H1 (cell line): ENCODE data around the gene KCTD19.

Experiments used
- SP1 ChIP-seq: IDR thresholded peaks from 2 replicates; pipeline ENCODE4 v1.6.1; 2011; ENCODE audit warnings: low read depth, low read length
- TF ChIP-seq, protein P1 (sequence below), 3 experiments: IDR thresholded peaks; 1 replicate in 2 of 3; 2 replicates in 1 of 3; pipeline versions ENCODE4 v1.5.1 to v1.6.1; 2011; ENCODE audit warnings: low read length in 3 of 3, mild to moderate bottlenecking in 3 of 3, inconsistent platforms in 2 of 3, low read depth in 1 of 3, moderate library complexity in 1 of 3; ENCODE audit not compliant: insufficient read depth in 1 of 3; ENCODE audit errors: control extremely low read depth in 1 of 3
- TF ChIP-seq, protein P2 (sequence below): IDR thresholded peaks from 2 replicates; pipeline ENCODE4 v1.6.1; 2011; ENCODE audit warnings: low read length, improper control_type of control experiment
- TF ChIP-seq, protein P3 (sequence below): IDR thresholded peaks from 2 replicates; pipeline ENCODE4 v1.6.1; 2012; ENCODE audit warnings: inconsistent platforms

DNA sequence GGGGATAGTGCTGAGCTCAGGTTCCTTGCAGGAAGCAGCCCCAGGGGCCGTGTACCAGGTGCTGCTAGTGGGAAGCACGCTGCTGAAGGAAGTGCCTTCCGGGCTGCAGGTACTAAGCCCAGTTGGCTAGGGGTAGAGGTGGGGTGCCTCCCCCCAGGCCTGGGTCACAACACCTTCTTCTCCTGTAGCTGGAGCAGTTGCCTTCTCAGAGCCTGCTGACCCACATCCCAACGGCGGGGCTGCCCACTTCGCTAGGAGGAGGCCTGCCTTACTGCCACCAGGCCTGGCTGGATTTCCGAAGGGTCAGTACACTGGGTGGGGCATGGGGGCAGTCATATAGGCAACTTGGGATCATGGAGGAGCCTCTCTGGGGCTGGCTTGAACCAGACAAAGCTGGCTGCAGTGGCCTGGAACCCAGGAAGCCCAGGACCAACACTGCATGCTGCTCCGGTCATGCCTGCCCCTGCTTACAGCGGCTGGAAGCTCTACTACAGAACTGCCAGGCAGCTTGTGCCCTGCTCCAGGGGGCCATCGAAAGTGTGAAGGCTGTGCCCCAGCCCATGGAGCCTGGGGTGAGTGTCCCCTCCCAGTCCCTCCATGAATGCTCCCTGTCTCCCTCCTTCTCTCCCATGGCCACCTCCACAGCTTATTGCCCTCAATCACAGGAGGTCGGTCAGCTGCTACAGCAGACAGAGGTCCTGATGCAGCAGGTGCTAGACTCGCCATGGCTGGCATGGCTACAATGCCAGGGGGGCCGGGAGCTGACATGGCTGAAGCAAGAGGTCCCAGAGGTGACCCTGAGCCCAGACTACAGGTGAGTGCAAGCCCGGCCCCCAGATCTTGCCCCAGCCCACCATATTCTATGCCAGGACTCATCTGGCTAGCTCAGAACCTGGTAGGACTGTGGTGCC, 44.8 kb downstream of the KCTD19 start:
- TF ChIP-seq, protein P1, sequence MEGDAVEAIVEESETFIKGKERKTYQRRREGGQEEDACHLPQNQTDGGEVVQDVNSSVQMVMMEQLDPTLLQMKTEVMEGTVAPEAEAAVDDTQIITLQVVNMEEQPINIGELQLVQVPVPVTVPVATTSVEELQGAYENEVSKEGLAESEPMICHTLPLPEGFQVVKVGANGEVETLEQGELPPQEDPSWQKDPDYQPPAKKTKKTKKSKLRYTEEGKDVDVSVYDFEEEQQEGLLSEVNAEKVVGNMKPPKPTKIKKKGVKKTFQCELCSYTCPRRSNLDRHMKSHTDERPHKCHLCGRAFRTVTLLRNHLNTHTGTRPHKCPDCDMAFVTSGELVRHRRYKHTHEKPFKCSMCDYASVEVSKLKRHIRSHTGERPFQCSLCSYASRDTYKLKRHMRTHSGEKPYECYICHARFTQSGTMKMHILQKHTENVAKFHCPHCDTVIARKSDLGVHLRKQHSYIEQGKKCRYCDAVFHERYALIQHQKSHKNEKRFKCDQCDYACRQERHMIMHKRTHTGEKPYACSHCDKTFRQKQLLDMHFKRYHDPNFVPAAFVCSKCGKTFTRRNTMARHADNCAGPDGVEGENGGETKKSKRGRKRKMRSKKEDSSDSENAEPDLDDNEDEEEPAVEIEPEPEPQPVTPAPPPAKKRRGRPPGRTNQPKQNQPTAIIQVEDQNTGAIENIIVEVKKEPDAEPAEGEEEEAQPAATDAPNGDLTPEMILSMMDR (IDR thresholded peaks at IDR 0.05; ENCODE audit: control extremely low read depth in 1 of 3, insufficient read depth in 1 of 3, low read depth in 1 of 3, low read length in 3 of 3), result no peak
- TF ChIP-seq, protein P2, sequence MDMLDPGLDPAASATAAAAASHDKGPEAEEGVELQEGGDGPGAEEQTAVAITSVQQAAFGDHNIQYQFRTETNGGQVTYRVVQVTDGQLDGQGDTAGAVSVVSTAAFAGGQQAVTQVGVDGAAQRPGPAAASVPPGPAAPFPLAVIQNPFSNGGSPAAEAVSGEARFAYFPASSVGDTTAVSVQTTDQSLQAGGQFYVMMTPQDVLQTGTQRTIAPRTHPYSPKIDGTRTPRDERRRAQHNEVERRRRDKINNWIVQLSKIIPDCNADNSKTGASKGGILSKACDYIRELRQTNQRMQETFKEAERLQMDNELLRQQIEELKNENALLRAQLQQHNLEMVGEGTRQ, result no peak
- no peak for TF ChIP-seq SP1
- TF ChIP-seq, protein P3, sequence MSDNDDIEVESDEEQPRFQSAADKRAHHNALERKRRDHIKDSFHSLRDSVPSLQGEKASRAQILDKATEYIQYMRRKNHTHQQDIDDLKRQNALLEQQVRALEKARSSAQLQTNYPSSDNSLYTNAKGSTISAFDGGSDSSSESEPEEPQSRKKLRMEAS, result no peak
